K562 (cell line): ENCODE measurements around the gene MRGPRX4. TPM values are rescaled to one million over a fixed set of nuclear protein-coding genes. Genes with fewer than 3 reads are reported as not detected.

Experiments used
- ATAC-seq: fragments of 200-7000 bp; cut with Tn5 transposase; 3 replicates; pipeline ENCODE4 v1.9.1; 2020; ENCODE audit warnings: moderate library complexity
- BruUV-seq: library from RNA; stranded (reverse); fragments of 400-500 nt; replicated peaks from 2 replicates; lab custom pipeline; 2021; lab: Mats Ljungman, UMichigan
- CTCF ChIA-PET: fragments of 300-600 bp; formaldehyde crosslinking; extraction: SDS; loops from one replicate; lab custom pipeline; 2021; ENCODE audit warnings: low intra/inter-chr PET ratio; lab: Yijun Ruan, JAX
- POLR2A ChIA-PET: fragments of 300-600, 350-650 bp; sonication (Branson Sonifier 250); formaldehyde crosslinking; extraction: SDS; loops from one replicate; lab custom pipeline; 2021; ENCODE audit warnings: antibody characterized with exemption, inconsistent platforms; lab: Yijun Ruan, JAX
- DNase-seq, 4 experiments: peaks; one replicate each; pipeline versions ENCODE4 v3.0.0 to v3.0.0-alpha.2; 2011 to 2018; ENCODE audit warnings: low spot score in 3 of 4, mixed read lengths in 3 of 4; ENCODE audit errors: extremely low read depth in 1 of 4
- FAIRE-seq: peaks from 2 replicates; lab custom pipeline; 2011; peaks lifted over from hg19 to GRCh38; lab: Jason Lieb, UNC
- H2AFZ ChIP-seq: 2 replicates; pipeline ENCODE4 v1.6.0; 2011; ENCODE audit warnings: low read depth, low read length, control low read depth, inconsistent platforms
- H3K27ac ChIP-seq: fragments of 200-600 bp; 3 replicates; pipeline ENCODE4 v1.8.0; 2011; ENCODE audit warnings: low read depth, mild to moderate bottlenecking, control low read depth, inconsistent platforms, low read length, moderate library complexity, mixed read lengths; ENCODE audit errors: extremely low read depth
- H3K27me3 ChIP-seq, 2 experiments: fragments of 300-600 bp in 1 of 2; 2 replicates in 1 of 2; 3 replicates in 1 of 2; pipeline versions ENCODE4 v1.6.0 to v1.8.0; 2011; ENCODE audit warnings: inconsistent platforms in 2 of 2, low read length in 2 of 2, mild to moderate bottlenecking in 1 of 2, mixed read lengths in 1 of 2, moderate library complexity in 1 of 2; ENCODE audit not compliant: control insufficient read depth in 2 of 2, insufficient read depth in 2 of 2
- H3K36me3 ChIP-seq: fragments of 300-600 bp; 3 replicates; pipeline ENCODE4 v1.8.0; 2011; ENCODE audit warnings: mild to moderate bottlenecking, low read length, inconsistent platforms; ENCODE audit not compliant: control insufficient read depth, insufficient read depth
- H3K4me1 ChIP-seq, 2 experiments: fragments of 200-600 bp in 1 of 2; replicated peaks in 1 of 2; 2 replicates in 1 of 2; 3 replicates in 1 of 2; pipeline versions ENCODE4 v1.5.1 to v1.8.0; 2011; ENCODE audit warnings: inconsistent platforms in 2 of 2, low read length in 2 of 2, mild to moderate bottlenecking in 1 of 2, mixed read lengths in 1 of 2, moderate library complexity in 1 of 2; ENCODE audit not compliant: control insufficient read depth in 2 of 2, insufficient read depth in 2 of 2
- H3K4me2 ChIP-seq: 2 replicates; pipeline ENCODE4 v1.6.1; 2011; ENCODE audit warnings: low read length, control low read depth, inconsistent platforms, mixed read lengths; ENCODE audit not compliant: insufficient read depth
- H3K4me3 ChIP-seq: fragments of 200-600 bp; sonication (generic), shearing (Covaris generic); 2 replicates; pipeline ENCODE4 v1.5.1; 2016; ENCODE audit warnings: control low read depth, inconsistent platforms
- H3K79me2 ChIP-seq: fragments of 200-600 bp; 3 replicates; pipeline ENCODE4 v1.8.0; 2011; ENCODE audit warnings: low read length, inconsistent platforms; ENCODE audit not compliant: control insufficient read depth, insufficient read depth
- H3K9ac ChIP-seq, 2 experiments: 2 replicates each; pipeline versions ENCODE4 v1.6.0 to v1.6.1; 2011; ENCODE audit warnings: low read depth in 2 of 2, low read length in 2 of 2, control low read depth in 1 of 2, inconsistent platforms in 1 of 2, mild to moderate bottlenecking in 1 of 2, mixed read lengths in 1 of 2; ENCODE audit not compliant: insufficient read depth in 1 of 2
- H3K9me1 ChIP-seq: one replicate; pipeline ENCODE4 v1.6.0; 2011; ENCODE audit warnings: inconsistent platforms, mild to moderate bottlenecking, low read length, moderate library complexity; ENCODE audit not compliant: control insufficient read depth, insufficient read depth
- H3K9me3 ChIP-seq: replicated peaks from 2 replicates; pipeline ENCODE4 v1.5.1; 2011; ENCODE audit warnings: low read depth, low read length, inconsistent platforms; ENCODE audit not compliant: control insufficient read depth, insufficient read depth
- H4K20me1 ChIP-seq: replicated peaks from 2 replicates; pipeline ENCODE4 v1.6.1; 2011; ENCODE audit warnings: low read length, inconsistent platforms, mixed read lengths; ENCODE audit not compliant: control insufficient read depth, insufficient read depth
- FUS ChIP-seq: fragments of 200-400 bp; formaldehyde crosslinking; optimal IDR thresholded peaks from 2 replicates; pipeline ENCODE3; 2017; ENCODE audit warnings: low read depth, low read length
- RAD21 ChIP-seq, 2 experiments: fragments of 250-450 bp in 1 of 2; fragments of 450-650 bp in 1 of 2; sonication (Bioruptor Pico) in 1 of 2; formaldehyde crosslinking in 1 of 2; IDR thresholded peaks in 1 of 2; conservative IDR thresholded peaks in 1 of 2; 2 replicates each; pipeline versions ENCODE4 v1.4.0 to v1.8.0; 2020 to 2022; ENCODE audit warnings: mild to moderate bottlenecking in 2 of 2, moderate library complexity in 1 of 2
- ZNF431 ChIP-seq: sonication (generic); formaldehyde crosslinking; IDR thresholded peaks from 2 replicates; pipeline ENCODE4 v1.8.0; 2022; ENCODE audit warnings: mild to moderate bottlenecking, missing genetic modification reagents
- WGBS: fragments of 100-300 bp; shearing (Covaris generic); methylation state at CpG from one replicate; pipeline ENCODE4 v1.1.6; 2016; ENCODE audit warnings: low coverage, mixed read lengths; ENCODE audit not compliant: insufficient coverage; ENCODE audit errors: missing lambda C conversion rate; 5-methylcytosine and 5-hydroxymethylcytosine counted together
- in situ Hi-C: fragments of 300-500 bp; cut with MboI; formaldehyde crosslinking; loops from 4 replicates; pipeline ENCODE4 v1.15.0; 2018; ENCODE audit warnings: inconsistent platforms, mixed read lengths
- intact Hi-C: fragments of 100-400 bp; cut with micrococcal nuclease; formaldehyde crosslinking; loops from 2 replicates; pipeline ENCODE4 v1.14.2; 2022
- polyA plus RNA-seq, 8 experiments: library from polyadenylated mRNA; depleted of rRNA in 4 of 8; stranded (reverse) in 5 of 8; unstranded in 3 of 8; fragments of >200 nt; fragmentation: Nextera tagmentation in 2 of 8; fragmentation: Illumina TruSeq in 1 of 8; extraction: Ambion mirVana in 2 of 8; extraction: Trizol in 1 of 8; gene quantifications; 2 replicates each; pipeline versions ENCODE4 v1.2.1 to v1.2.3, GENCODE V29; 2011 to 2014; ENCODE audit warnings: inconsistent platforms in 1 of 8, missing spikeins in 1 of 8
- total RNA-seq, 7 experiments: library from RNA; depleted of rRNA in 6 of 7; stranded (reverse); fragments of >200 nt in 6 of 7; fragmentation: Illumina TruSeq in 2 of 7; extraction: Trizol in 2 of 7; gene quantifications; 2 replicates each; pipeline versions ENCODE4 v1.2.1 to v1.2.3, GENCODE V29; 2011 to 2021; ENCODE audit warnings: low replicate concordance in 1 of 7
- TF ChIP-seq, protein P1 (sequence below): fragments of 250-450 bp; sonication (Bioruptor Pico); IDR thresholded peaks from 2 replicates; pipeline ENCODE4 v1.4.0; 2020; ENCODE audit warnings: mild to moderate bottlenecking
- TF ChIP-seq, protein P2 (sequence below): IDR thresholded peaks from 2 replicates; pipeline ENCODE4 v1.6.1; 2011; ENCODE audit warnings: borderline replicate concordance, low read depth, mild to moderate bottlenecking, moderate library complexity, low read length; ENCODE audit not compliant: insufficient read depth, poor library complexity, severe bottlenecking
- TF ChIP-seq, protein P3 (sequence below): sonication (generic); formaldehyde crosslinking; IDR thresholded peaks from 2 replicates; pipeline ENCODE4 v1.8.1; 2023; ENCODE audit warnings: mild to moderate bottlenecking, missing genetic modification reagents
- TF ChIP-seq, protein P4 (sequence below): sonication (generic); formaldehyde crosslinking; IDR thresholded peaks from 2 replicates; pipeline ENCODE4 v1.8.0; 2023; ENCODE audit warnings: missing genetic modification reagents, mild to moderate bottlenecking, borderline replicate concordance

The MRGPRX4 gene
- total and polyA plus RNA-seq, 9 of the 15 experiments (the other 6 are each of a cell fraction or from before 2014, with no cell fraction given): not detected

DNA sequence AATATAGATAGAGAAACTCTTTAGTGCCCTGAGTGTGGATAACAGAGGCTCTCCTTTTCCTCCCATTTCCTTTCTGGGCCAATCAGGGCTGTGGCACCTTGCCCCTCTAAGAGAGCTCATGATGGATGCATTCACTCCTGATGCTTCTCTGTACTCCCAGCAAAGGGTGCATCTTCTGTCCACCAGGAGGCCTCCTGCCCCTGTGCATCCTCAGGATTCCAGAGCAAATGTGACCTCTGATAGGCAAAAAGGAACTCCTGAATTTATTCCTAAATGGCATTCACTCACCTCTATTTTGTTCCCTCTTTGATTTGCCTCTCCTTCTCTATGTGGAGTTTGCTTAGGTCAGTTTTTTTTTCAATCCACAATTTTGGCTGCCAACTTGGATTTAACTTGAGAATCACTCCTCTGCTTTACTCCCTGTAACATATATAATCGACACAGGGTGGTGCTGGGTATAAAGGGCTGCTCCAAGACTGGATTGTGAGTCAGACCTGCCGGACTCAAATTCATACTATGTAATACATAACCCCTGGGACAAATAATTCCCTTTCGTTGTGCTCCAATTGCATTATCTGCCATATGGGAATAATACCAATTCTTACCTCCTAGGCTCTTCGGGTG is 1.1 kb upstream of the MRGPRX4 start:
- ATAC-seq: peak; percentile 90
- Histone ChIP-seq H3K4me3 (no peak overlapping the region), H3K4me2 (no peak overlapping the region), H3K9me3 (no peaks in the 10 kb centered on the region), H2AFZ (no peak overlapping the region), H3K27ac (no peak overlapping the region), H3K27me3 (peaks cover 6 to 13% of the 10 kb centered on the region in 2 experiments; a peak in 3 of 5 replicates), H3K4me1 (no peaks in the 10 kb centered on the region; a peak in 1 of 5 replicates), H3K9ac (no peak overlapping the region), H3K9me1 (no peaks in the 10 kb centered on the region), H3K79me2 (no peaks in the 10 kb centered on the region), H4K20me1 (no peaks in the 10 kb centered on the region), H3K36me3 (no peaks in the 10 kb centered on the region)
- intact Hi-C loops: loop anchor here (1.0 kb wide), 2 partner anchors 32 to 593 kb away; no protein-coding TSS in a partner anchor
- FAIRE-seq: peak; percentile 68
- BruUV-seq: no TSS peak
- in situ Hi-C loops: no loop called here
- DNase-seq: peak; percentile 32 to 42 (median 38)
- 3% methylated on average over 4 of the region's 4 CpGs for WGBS
- ChIA-PET CTCF (interaction anchor here (0.6 to 0.8 kb wide), 2 partner anchors 32 to 180 kb away, joined by 3 read pairs; no protein-coding TSS in a partner anchor), POLR2A (no interaction called here)
- TF ChIP-seq RAD21 (CRISPR knock-in tag; conservative IDR thresholded peaks at IDR 0.05 in 1 of 2, IDR thresholded peaks at IDR 0.05 in 1 of 2): peak; percentile 61 to 75
- TF ChIP-seq, protein P1, sequence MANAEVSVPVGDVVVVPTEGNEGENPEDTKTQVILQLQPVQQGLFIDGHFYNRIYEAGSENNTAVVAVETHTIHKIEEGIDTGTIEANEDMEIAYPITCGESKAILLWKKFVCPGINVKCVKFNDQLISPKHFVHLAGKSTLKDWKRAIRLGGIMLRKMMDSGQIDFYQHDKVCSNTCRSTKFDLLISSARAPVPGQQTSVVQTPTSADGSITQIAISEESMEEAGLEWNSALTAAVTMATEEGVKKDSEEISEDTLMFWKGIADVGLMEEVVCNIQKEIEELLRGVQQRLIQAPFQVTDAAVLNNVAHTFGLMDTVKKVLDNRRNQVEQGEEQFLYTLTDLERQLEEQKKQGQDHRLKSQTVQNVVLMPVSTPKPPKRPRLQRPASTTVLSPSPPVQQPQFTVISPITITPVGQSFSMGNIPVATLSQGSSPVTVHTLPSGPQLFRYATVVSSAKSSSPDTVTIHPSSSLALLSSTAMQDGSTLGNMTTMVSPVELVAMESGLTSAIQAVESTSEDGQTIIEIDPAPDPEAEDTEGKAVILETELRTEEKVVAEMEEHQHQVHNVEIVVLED (CRISPR knock-in tag): no peak
- TF ChIP-seq, protein P2, sequence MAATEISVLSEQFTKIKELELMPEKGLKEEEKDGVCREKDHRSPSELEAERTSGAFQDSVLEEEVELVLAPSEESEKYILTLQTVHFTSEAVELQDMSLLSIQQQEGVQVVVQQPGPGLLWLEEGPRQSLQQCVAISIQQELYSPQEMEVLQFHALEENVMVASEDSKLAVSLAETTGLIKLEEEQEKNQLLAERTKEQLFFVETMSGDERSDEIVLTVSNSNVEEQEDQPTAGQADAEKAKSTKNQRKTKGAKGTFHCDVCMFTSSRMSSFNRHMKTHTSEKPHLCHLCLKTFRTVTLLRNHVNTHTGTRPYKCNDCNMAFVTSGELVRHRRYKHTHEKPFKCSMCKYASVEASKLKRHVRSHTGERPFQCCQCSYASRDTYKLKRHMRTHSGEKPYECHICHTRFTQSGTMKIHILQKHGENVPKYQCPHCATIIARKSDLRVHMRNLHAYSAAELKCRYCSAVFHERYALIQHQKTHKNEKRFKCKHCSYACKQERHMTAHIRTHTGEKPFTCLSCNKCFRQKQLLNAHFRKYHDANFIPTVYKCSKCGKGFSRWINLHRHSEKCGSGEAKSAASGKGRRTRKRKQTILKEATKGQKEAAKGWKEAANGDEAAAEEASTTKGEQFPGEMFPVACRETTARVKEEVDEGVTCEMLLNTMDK: peak; percentile 20
- TF ChIP-seq, protein P3, sequence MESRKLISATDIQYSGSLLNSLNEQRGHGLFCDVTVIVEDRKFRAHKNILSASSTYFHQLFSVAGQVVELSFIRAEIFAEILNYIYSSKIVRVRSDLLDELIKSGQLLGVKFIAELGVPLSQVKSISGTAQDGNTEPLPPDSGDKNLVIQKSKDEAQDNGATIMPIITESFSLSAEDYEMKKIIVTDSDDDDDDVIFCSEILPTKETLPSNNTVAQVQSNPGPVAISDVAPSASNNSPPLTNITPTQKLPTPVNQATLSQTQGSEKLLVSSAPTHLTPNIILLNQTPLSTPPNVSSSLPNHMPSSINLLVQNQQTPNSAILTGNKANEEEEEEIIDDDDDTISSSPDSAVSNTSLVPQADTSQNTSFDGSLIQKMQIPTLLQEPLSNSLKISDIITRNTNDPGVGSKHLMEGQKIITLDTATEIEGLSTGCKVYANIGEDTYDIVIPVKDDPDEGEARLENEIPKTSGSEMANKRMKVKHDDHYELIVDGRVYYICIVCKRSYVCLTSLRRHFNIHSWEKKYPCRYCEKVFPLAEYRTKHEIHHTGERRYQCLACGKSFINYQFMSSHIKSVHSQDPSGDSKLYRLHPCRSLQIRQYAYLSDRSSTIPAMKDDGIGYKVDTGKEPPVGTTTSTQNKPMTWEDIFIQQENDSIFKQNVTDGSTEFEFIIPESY (CRISPR knock-in tag): no peak
- TF ChIP-seq ZNF431 (CRISPR knock-in tag): no peak
- TF ChIP-seq FUS: no peak
- TF ChIP-seq, protein P4, sequence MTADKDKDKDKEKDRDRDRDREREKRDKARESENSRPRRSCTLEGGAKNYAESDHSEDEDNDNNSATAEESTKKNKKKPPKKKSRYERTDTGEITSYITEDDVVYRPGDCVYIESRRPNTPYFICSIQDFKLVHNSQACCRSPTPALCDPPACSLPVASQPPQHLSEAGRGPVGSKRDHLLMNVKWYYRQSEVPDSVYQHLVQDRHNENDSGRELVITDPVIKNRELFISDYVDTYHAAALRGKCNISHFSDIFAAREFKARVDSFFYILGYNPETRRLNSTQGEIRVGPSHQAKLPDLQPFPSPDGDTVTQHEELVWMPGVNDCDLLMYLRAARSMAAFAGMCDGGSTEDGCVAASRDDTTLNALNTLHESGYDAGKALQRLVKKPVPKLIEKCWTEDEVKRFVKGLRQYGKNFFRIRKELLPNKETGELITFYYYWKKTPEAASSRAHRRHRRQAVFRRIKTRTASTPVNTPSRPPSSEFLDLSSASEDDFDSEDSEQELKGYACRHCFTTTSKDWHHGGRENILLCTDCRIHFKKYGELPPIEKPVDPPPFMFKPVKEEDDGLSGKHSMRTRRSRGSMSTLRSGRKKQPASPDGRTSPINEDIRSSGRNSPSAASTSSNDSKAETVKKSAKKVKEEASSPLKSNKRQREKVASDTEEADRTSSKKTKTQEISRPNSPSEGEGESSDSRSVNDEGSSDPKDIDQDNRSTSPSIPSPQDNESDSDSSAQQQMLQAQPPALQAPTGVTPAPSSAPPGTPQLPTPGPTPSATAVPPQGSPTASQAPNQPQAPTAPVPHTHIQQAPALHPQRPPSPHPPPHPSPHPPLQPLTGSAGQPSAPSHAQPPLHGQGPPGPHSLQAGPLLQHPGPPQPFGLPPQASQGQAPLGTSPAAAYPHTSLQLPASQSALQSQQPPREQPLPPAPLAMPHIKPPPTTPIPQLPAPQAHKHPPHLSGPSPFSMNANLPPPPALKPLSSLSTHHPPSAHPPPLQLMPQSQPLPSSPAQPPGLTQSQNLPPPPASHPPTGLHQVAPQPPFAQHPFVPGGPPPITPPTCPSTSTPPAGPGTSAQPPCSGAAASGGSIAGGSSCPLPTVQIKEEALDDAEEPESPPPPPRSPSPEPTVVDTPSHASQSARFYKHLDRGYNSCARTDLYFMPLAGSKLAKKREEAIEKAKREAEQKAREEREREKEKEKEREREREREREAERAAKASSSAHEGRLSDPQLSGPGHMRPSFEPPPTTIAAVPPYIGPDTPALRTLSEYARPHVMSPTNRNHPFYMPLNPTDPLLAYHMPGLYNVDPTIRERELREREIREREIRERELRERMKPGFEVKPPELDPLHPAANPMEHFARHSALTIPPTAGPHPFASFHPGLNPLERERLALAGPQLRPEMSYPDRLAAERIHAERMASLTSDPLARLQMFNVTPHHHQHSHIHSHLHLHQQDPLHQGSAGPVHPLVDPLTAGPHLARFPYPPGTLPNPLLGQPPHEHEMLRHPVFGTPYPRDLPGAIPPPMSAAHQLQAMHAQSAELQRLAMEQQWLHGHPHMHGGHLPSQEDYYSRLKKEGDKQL: no peak
